ENCODE results near the gene SPOCK2.

- no peak for TF ChIP-seq POLR2A (IDR thresholded peaks at IDR 0.05)
- TF ChIP-seq, protein P1, sequence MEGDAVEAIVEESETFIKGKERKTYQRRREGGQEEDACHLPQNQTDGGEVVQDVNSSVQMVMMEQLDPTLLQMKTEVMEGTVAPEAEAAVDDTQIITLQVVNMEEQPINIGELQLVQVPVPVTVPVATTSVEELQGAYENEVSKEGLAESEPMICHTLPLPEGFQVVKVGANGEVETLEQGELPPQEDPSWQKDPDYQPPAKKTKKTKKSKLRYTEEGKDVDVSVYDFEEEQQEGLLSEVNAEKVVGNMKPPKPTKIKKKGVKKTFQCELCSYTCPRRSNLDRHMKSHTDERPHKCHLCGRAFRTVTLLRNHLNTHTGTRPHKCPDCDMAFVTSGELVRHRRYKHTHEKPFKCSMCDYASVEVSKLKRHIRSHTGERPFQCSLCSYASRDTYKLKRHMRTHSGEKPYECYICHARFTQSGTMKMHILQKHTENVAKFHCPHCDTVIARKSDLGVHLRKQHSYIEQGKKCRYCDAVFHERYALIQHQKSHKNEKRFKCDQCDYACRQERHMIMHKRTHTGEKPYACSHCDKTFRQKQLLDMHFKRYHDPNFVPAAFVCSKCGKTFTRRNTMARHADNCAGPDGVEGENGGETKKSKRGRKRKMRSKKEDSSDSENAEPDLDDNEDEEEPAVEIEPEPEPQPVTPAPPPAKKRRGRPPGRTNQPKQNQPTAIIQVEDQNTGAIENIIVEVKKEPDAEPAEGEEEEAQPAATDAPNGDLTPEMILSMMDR (IDR thresholded peaks at IDR 0.05) = no peak
Measured at GRCh38 chr10:72074574-72075375, 13.6 kb downstream of the SPOCK2 start.
